ENCODE measurements around the gene PLPP6. TPM values are rescaled to one million over a fixed set of nuclear protein-coding genes. Genes with fewer than 3 reads are reported as not detected.

PLPP6 gene
- total RNA-seq, 1 experiment from 2014 or later, result 30.9 TPM

GRCh38 chr9:4666042-4666699, 4.1 kb downstream of the PLPP6 start, which contains the start of gene SPATA6L:
Gene SPATA6L, minus strand, starts transcription at chr9:4666480. Its CDS starts 230 bp downstream, at chr9:4666250.
- TF ChIP-seq, protein P1, sequence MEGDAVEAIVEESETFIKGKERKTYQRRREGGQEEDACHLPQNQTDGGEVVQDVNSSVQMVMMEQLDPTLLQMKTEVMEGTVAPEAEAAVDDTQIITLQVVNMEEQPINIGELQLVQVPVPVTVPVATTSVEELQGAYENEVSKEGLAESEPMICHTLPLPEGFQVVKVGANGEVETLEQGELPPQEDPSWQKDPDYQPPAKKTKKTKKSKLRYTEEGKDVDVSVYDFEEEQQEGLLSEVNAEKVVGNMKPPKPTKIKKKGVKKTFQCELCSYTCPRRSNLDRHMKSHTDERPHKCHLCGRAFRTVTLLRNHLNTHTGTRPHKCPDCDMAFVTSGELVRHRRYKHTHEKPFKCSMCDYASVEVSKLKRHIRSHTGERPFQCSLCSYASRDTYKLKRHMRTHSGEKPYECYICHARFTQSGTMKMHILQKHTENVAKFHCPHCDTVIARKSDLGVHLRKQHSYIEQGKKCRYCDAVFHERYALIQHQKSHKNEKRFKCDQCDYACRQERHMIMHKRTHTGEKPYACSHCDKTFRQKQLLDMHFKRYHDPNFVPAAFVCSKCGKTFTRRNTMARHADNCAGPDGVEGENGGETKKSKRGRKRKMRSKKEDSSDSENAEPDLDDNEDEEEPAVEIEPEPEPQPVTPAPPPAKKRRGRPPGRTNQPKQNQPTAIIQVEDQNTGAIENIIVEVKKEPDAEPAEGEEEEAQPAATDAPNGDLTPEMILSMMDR (conservative IDR thresholded peaks at IDR 0.05; ENCODE audit: low read depth, low read length), result no peak; the same call in 1 of the 2 replicates
- no peak for TF ChIP-seq EZH2 (IDR thresholded peaks at IDR 0.05; ENCODE audit: borderline replicate concordance, low read depth, low read length, poor library complexity, severe bottlenecking)
- CTCF ChIA-PET, result no interaction called here
- H3K27ac ChIP-seq (ENCODE audit: low read depth, low read length, poor library complexity, severe bottlenecking), result peak within 1 kb of the TSS; percentile 98
- intact Hi-C loops (cut with micrococcal nuclease; ENCODE audit: unreplicated experiment), result no loop called here
- H3K4me1 ChIP-seq (ENCODE audit: insufficient read depth, low read length, poor library complexity, severe bottlenecking), result peaks cover 20% of the 10 kb centered on the region
- POLR2A ChIA-PET (ENCODE audit: low non-redundant PET), result interaction anchor here (0.6 to 2.4 kb wide), 4 partner anchors 10 to 100 kb away, joined by 3 to 15 read pairs (median 6); partner anchors contain the start of gene CDC37L1
- BruUV-seq (replicated peaks), result no TSS peak
- peak within 1 kb of the TSS; percentile 79 for H3K4me3 ChIP-seq (ENCODE audit: low read depth, low read length, poor library complexity, severe bottlenecking)
- H3K9me3 ChIP-seq (ENCODE audit: low read depth, low read length, poor library complexity, severe bottlenecking), result no peaks in the 10 kb centered on the region
- peaks cover 18% of the 10 kb centered on the region for H3K36me3 ChIP-seq (ENCODE audit: insufficient read depth, low read length, poor library complexity, severe bottlenecking)
- DNase-seq (ENCODE audit: low spot score), result peak; percentile 85
- H3K27me3 ChIP-seq (replicated peaks; ENCODE audit: insufficient read depth, low read depth, low read length, poor library complexity), result no peaks in the 10 kb centered on the region

DNA sequence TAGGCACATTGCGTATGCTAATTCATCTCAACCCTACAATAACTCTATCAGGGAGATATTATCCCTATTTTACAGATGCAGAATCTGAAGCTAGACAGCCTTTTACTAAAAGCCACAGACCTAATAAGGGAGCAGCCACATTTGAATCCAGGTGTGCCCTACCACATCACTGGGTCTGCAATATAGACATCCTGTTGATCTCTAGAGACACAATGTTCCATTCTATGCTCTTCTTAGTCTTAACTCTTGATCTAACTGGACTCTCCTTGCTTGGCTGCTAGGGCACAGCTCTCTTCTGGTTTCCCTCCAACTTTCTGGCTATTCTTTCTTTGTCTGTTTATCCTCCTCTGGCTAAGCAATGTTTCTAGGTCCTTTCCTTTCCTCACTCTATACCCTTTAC, 5.6 kb downstream of the PLPP6 start:
- Histone ChIP-seq H3K27ac (ENCODE audit: low read depth, low read length, poor library complexity, severe bottlenecking) (no peak overlapping the region), H3K9me3 (ENCODE audit: low read depth, low read length, poor library complexity, severe bottlenecking) (no peaks in the 10 kb centered on the region), H3K27me3 (replicated peaks; ENCODE audit: insufficient read depth, low read depth, low read length, poor library complexity) (no peaks in the 10 kb centered on the region), H3K4me3 (ENCODE audit: low read depth, low read length, poor library complexity, severe bottlenecking) (no peak overlapping the region), H3K4me1 (ENCODE audit: insufficient read depth, low read length, poor library complexity, severe bottlenecking) (peaks cover 14% of the 10 kb centered on the region), H3K36me3 (ENCODE audit: insufficient read depth, low read length, poor library complexity, severe bottlenecking) (peaks cover 18% of the 10 kb centered on the region)
- no peak for TF ChIP-seq EZH2 (IDR thresholded peaks at IDR 0.05; ENCODE audit: borderline replicate concordance, low read depth, low read length, poor library complexity, severe bottlenecking)
- TF ChIP-seq, protein P1 (conservative IDR thresholded peaks at IDR 0.05; ENCODE audit: low read depth, low read length), result no peak
- DNase-seq (ENCODE audit: low spot score), result no peak
- ChIA-PET CTCF (no interaction called here), POLR2A (ENCODE audit: low non-redundant PET) (no interaction called here)
- BruUV-seq (replicated peaks), result no TSS peak
- intact Hi-C loops (cut with micrococcal nuclease; ENCODE audit: unreplicated experiment), result no loop called here

DNA sequence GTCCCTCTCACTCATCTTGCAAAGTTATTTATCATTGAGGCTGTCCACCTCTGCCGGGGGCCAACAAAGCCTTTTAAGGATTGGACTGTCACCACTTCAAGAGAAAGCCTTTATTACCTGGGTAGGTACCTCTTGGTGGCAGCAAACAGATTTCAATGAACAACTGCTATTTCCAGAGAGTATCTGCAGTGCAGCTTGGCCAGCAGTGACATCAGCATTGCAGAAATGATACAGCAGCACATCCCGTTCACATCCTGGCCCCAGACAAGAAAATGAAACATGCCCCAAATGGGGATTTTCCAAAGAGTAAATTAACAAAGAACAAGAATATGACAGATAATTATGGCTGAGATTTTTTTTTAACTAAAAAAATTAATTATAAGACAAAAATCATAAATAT, 6.5 kb downstream of the PLPP6 start:
- TF ChIP-seq, protein P1 (conservative IDR thresholded peaks at IDR 0.05; ENCODE audit: low read depth, low read length), result no peak
- no peak for TF ChIP-seq EZH2 (IDR thresholded peaks at IDR 0.05; ENCODE audit: borderline replicate concordance, low read depth, low read length, poor library complexity, severe bottlenecking)
- no peak overlapping the region for H3K4me3 ChIP-seq (ENCODE audit: low read depth, low read length, poor library complexity, severe bottlenecking)
- no peaks in the 10 kb centered on the region for H3K27me3 ChIP-seq (replicated peaks; ENCODE audit: insufficient read depth, low read depth, low read length, poor library complexity)
- intact Hi-C loops (cut with micrococcal nuclease; ENCODE audit: unreplicated experiment), result no loop called here
- no peak for DNase-seq (ENCODE audit: low spot score)
- H3K36me3 ChIP-seq (ENCODE audit: insufficient read depth, low read length, poor library complexity, severe bottlenecking), result peaks cover 12% of the 10 kb centered on the region
- BruUV-seq (replicated peaks), result no TSS peak
- H3K4me1 ChIP-seq (ENCODE audit: insufficient read depth, low read length, poor library complexity, severe bottlenecking), result peaks cover 14% of the 10 kb centered on the region
- no peak overlapping the region for H3K27ac ChIP-seq (ENCODE audit: low read depth, low read length, poor library complexity, severe bottlenecking)
- H3K9me3 ChIP-seq (ENCODE audit: low read depth, low read length, poor library complexity, severe bottlenecking), result no peaks in the 10 kb centered on the region
- ChIA-PET CTCF (no interaction called here), POLR2A (ENCODE audit: low non-redundant PET) (no interaction called here)
